NCI-H526 (cell line): ENCODE results near the gene AS3MT.
"Not testable (repeated sequence)": the region's sequence is repeated elsewhere in the genome, so short reads cannot be mapped to it uniquely, and the experiment has no call there.

ENCODE experiments used
- DNase-seq, 2 experiments: peaks; one replicate each; lab custom pipeline; 2025; lab: John Stamatoyannopoulos, UW

The AS3MT gene, protein sequence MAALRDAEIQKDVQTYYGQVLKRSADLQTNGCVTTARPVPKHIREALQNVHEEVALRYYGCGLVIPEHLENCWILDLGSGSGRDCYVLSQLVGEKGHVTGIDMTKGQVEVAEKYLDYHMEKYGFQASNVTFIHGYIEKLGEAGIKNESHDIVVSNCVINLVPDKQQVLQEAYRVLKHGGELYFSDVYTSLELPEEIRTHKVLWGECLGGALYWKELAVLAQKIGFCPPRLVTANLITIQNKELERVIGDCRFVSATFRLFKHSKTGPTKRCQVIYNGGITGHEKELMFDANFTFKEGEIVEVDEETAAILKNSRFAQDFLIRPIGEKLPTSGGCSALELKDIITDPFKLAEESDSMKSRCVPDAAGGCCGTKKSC

DNA sequence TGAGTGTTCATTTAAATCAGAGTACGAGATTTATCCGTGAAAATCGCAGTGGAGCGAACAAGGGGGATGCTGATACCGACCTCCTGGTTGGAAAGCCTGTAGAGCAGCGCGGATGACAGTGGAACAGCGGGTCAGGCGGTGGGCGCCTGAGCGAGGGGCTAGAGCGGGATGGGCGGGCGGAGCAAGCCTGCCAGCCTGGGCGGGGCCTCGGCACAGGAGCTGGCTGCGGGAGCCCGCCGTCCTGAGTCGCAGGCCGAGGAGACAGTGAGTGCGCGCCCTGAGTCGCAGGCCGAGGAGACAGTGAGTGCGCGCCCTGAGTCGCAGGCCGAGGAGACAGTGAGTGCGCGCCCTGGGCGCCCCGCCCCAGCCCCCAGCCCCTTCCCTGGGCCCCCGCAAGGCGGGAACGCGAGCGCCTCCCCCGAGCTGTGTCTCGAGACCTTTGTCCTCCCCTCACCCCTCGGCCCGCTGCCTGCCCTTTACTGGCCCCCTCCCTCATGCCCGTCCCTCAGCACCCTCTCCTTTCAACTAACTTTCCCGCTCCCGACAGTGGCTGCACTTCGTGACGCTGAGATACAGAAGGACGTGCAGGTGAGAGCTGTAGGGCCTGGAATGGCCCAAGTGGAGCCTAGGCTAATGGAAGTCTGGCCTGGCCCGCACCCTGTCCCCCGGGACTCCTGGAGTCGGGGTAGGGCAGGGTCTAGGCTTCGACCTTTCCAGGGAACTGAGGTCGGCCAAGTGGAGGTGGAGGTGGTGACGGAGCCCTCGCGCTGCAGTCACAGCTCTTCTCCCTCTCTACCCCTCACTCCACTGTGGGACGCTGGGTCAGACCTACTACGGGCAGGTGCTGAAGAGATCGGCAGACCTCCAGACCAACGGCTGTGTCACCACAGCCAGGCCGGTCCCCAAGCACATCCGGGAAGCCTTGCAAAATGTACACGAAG, at the start of gene AS3MT:
AS3MT (plus strand) TSS at position 213 of the 941 bp plus-strand sequence; CDS start at position 336, 123 bp downstream.
- DNase-seq: peak in 1 of 2 experiments; percentile 72

DNA sequence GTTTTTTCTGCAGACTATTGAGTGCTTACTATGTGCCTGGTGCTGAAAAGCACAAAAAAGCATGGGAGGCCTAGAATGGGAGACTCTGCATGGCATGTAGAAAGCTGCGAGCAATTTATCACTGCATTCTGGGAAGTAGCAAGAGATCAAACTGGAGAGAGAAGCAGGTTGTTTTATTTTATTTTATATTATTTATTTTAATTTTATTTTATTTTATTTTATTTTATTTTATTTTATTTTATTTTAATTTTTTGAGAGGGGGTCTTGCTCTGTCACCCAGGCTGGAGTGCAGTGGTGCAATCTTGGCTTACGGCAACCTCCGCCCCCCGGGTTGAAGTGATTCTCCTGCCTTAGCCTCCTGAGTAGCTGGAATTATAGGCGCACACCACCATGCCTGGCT, 49.3 kb upstream of the AS3MT start:
- DNase-seq: not testable (repeated sequence)

DNA sequence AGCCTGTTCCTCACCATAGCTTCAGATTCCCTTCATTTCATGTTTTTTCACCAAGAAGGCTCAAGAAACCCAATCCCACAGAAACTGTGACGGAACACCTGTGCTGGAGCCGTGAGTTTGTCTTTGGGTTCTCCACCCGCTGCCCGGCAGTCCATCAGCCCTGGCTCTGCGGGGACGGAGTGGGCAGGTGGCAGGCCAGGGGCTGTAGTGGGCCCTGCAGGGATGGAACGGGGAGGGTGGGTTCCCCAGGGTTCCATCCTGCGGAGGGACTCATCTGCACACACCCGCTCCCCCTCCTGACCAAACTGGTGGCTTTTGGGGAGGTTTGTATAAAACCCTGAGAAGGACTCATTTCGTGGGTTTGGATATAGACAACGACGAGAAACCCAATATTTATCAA, 47.0 kb upstream of the AS3MT start:
- no peak for DNase-seq

DNA sequence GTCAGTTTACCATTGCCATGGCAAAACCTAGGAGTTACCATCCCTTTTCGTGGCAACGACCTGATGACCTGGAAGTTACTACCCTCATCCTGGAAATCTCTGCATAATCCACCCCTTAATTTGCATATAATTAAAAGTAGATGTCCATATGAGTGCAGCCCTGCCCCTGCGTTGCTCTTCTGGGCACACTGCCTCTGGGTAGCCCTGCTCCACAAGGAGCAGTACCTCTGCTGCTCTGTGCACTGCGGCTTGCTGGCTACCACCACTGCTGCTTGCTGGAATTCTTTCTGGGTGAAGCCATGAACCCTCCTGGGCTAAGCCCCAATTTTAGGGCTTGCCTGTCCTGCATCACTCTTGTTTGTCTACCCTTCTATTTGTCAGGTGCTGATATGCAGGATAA, 44.6 kb upstream of the AS3MT start:
- DNase-seq: no peak

DNA sequence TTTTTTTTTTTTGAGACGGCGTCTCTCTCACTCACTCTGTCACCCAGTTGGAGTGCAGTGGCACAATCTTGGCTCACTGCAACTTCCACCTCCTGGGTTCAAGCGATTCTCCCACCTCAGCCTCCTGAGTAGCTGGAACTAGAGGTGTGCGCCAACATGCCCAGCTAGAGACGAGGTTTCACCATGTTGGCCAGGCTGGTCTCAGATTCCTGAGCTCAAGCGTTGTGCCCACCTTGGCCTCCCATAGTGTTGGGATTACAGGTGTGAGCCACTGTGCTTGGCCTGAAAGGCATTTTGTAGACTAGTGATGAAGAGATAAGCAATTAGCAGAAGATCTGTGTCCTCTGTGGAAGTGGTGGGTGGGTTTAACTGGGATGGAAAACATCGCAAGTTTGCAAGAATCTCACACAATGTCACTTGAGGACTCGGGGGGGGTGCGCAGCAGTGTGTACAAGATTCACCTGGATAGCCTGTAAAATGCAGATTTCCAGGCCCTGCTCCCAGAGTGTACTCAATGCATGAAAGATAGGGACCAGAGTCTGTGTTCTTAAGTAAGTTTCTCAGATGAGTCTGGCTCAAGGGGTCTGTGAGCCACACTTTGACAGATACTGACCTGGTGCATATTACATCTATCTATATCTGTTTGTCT, 43.0 kb upstream of the AS3MT start:
- no peak for DNase-seq

DNA sequence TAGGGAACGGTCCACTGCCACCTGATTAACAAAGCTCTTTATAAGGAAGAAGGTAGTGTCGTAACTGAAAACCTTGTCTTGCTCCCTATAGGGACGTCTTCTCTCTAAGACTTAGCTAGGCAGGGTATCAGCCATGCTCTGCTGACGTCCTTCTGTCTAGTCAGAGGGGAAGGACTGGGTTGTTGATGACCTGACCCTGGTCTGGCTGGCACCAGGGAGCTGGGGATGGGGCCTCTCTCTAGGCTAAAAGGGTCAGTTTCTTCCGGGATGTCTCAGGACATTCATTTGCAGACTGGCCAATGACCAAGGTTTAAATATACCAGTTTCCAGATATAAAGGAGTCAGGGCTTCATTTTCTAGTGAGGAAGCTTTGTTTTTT, 41.7 kb upstream of the AS3MT start:
- DNase-seq: no peak

DNA sequence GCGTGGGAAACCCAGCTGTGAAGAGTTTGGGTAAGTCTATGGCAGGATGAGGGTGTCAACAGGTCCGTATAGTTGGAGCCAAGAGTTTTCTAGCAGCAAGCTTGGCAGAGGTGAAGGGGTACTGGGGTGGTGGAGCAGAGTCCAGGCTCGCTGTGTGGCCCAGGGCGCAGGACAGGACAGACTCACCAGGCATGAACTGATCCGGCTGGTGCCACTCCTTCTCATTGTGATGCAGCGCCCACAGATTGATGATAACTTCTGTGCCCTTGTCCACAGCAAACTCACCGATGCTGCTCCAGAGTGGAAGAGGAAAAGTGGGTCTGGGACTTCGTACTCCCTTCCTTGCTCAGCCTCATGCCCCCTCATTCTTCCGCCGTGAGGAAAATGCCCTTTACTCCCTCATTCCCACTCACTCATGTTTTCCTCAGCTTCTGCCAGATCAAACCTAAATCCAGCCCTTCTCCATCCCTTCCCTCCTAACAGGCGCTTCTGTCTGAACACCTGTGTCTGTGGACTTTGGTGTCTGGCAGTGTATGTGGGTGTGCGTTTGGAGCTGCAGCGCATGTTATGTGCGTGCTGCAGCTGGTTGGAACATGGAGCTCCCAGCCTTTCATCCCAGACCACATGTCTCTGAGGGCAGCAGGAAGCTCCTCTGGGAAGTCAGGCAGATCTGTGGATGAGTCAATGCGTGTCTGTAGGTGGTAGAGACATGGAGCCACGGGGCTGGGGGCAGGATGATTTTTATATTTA, 37.8 kb upstream of the AS3MT start:
- no peak for DNase-seq

DNA sequence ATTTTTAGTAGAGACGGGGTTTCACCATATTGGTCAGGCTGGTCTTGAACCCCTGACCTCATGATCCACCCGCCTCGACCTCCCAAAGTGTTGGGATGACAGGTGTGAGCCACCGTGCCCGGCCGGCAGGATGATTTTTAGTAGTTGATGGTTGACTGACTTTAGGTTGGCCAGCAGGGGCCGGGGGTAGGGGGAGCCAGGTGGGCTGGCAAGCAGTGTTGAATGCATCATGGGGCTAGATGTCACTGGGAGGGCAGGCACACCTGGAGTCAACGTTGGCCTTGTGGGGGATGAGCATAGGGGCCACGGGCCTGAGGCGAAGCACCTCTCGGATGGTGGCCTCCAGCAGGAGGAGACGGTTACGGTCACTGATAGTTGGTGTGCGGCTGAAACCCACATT, 37.0 kb upstream of the AS3MT start:
- no peak for DNase-seq

DNA sequence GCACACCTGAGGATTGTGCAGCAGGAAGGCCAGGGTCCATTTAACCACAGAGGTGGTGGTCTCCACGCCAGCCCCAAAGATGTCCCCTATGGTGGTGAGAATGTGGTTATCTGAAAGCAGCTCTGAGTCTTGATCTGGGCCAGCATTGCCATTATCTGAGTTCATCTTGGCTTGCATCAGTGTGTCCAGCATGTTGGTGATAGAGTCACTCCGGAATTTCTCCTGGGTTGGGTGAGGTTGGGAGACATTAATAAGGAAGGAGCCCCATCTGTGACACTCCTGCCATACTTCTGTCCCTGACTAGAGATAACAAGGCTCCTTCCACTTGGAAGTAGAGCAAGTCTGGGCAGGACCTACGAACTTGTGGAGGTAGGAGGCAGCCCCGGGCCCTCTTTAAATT, 36.3 kb upstream of the AS3MT start:
- no peak for DNase-seq

DNA sequence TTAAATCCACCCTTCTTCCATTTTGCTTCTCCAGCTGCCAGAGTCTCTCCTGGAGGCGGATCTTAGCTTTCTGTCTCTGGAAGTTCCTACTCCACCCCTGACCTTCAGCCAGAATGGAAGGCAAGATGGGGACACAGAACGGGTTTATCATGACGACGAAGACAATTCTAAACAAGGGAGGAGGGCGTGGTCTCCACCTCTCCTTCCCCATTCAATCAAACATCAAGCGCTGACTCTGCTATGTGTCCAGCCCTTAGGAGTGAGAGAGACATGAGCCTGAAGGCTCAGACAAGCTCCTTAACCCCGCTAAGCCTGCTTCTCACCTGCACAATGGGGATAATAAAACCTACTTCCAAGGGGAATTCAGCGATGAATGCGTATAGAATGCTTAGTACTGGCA, 35.1 kb upstream of the AS3MT start:
- no peak for DNase-seq

DNA sequence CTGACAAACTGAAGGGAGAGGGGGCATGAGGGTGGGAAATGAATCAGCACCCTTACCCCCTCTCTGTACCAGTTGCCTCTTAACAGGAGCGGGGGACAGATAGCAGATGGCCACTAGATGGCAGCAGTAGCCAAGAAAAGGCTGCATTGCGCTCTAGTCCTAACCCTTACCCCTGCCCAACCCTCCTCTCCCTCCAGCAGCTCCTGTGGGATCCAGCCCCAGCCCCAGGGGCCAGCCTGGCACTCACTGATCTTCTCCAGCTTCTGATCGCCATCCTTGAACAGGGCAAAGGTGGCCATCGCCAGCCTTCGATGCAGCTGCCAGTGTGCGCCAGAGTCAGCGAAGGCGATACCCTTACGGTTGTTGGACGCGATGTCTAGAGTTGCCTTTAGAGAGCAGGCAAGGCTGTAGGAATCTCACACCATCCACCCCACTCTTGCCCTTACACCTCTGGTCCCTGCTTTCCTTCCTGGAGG, 34.2 kb upstream of the AS3MT start:
- peak in 1 of 2 experiments; percentile 82 for DNase-seq

DNA sequence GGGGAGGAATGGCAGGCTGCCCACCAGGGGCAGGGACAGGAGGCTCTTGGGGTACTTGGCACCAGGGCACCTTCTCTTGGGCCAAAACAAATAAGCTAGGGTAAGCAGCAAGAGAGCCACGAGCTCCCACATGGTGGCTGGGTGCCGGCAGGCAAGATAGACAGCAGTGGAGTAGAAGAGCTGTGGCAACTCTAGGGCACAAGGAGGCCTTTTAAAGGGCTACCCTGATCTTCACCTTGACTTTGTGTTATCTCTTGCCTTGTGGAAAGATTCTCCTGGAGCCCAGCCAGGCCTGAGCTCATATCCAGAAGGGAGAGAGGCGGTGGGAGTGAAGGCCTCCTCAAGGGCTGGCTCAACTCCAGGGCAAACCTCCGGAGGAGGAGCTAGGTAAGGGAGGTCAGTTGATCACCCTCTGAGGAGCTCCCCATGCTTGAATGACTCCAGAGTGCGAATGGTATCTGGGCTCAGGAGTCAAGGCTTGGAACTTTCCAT, 32.0 kb upstream of the AS3MT start, which contains the start of gene CYP17A1:
CYP17A1 (minus strand) TSS at position 184 of the 492 bp plus-strand sequence; CDS start at position 132, 52 bp downstream.
- no peak for DNase-seq

DNA sequence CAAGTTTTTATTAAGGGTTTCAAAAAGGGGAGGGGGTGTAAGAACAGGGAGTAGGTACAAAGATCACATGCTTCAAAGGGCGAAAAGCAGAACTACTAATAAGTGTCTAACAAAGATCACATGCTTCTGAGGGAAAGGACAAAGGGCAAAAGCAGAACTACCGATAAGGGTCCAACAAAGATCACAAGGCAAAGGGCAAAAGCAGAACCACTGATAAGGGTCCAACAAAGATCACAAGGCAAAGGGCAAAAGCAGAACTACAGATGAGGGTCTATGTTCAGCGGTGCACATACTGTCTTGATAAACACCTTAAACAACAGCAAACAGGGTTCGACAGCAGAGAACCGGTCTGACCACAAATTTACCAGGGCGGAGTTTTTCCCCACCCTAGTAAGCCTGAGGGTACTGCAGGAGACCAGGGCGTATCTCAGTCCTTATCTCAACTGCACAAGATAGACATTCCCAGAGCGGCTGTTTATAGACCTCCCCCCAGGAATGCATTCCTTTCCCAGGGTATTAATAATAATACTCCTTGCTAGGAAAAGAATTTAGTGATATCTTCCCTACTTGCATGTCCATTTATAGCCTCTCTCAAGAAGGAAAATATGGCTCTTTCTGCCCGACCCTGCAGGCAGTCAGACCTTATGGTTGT, 30.9 kb upstream of the AS3MT start:
- DNase-seq: not testable (repeated sequence)

DNA sequence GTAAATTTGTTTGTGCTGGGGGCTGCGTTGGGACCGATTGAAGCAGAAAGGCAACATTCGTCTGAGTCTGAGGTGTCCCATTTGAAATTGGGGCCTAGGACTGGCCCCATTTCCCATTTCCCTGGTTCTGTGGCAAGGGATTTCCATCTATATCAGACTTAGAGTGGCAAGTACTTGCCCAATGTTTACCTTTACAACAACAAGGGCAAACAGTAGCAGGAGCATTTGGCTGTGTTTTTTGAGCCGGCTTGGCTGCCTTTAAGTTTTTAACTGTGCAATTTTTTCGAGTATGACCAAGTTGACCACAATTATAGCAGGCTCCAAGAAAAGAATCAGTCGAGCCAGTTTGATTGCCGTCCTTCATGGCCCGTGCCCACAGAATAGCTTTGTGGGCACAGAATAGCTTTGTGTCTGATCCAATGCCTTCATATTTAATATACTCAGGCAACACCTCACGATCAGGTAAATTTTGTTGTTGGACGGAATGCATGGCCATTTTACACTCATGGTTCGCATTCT, 27.4 kb upstream of the AS3MT start:
- DNase-seq: no peak

DNA sequence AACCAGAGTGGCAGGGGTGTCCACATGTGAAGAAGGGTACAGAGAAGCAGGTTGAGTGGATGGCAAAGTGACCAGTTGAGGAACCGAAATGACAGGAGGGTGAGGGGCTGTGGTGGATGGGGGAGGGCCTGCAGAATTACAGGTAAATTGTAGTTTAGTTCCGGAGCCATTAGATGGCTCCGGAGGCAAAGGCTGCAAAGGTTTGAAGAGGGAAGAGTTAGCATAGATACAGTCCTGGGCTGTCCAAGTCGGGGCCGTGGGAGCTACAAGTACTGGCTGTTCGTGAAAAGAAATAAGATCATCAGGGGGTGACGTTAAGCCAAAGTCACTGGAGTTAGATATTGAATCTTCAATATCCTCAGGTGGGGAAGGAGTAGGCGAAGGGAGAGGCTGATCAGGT, 26.1 kb upstream of the AS3MT start:
- not testable (repeated sequence) for DNase-seq

DNA sequence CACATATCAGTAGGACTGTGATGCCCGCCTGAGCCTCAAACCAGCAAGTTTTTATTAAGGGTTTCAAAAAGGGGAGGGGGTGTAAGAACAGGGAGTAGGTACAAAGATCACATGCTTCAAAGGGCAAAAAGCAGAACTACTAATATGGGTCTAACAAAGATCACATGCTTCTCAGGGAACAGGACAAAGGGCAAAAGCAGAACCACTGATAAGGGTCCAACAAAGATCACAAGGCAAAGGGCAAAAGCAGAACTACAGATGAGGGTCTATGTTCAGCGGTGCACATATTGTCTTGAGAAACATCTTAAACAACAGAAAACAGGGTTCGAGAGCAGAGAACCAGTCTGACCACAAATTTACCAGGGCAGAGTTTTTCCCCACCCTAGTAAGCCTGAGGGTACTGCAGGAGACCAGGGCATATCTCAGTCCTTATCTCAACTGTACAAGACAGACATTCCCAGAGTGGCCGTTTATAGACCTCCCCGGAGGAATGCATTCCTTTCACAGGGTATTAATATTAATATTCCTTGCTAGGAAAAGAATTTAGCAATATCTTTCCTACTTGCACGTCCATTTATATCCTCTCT, 25.0 kb upstream of the AS3MT start:
- not testable (repeated sequence) for DNase-seq

DNA sequence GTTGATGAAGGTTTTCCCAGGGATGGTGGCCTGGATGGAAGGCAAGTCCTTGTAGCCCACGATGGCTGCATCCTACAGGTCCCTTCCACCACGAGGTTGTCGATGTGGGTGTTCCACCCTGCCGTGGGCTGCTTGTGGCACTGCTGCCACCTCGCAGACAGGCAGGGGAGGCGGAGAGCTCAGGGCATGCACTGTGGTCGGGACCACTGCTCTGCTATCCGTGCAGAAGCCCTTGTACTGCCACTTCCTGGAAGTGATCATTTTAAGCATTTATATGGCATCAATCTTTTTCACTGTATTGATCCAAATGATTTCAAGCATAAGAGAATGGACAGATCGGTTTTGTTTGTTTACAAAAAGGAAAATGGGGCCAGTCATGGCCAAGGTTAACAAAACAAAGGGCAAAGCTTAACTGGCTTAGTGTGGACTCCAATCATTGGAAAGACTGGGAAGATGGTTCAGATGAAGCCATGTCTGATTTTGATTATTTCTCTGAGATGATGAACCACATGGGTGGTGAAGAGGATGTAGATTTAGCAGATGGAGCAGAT, 23.8 kb upstream of the AS3MT start:
- DNase-seq: no peak

DNA sequence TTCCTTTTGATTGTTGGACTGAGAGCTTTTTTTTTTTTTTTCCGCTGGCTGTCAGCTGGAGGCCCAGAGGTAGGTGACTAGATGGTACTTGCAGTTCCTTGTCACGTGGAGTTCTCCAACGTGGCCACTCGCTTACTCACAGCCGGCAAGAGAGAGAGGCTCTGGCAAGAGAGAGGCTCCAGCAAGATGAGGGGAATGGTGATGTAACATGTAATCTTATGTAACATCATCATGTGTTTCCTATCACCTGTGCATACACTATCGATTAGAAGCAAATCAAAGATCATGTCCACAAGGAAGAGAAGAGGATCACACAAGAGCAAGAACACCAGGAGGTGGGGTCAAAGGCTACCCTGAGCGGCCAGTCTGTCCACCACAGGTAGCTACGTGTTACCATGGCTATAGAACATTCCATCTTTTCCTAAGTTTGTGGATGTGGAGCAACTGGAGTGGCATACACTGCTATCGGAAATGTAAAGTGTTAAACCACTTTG, 19.2 kb upstream of the AS3MT start:
- no peak for DNase-seq

DNA sequence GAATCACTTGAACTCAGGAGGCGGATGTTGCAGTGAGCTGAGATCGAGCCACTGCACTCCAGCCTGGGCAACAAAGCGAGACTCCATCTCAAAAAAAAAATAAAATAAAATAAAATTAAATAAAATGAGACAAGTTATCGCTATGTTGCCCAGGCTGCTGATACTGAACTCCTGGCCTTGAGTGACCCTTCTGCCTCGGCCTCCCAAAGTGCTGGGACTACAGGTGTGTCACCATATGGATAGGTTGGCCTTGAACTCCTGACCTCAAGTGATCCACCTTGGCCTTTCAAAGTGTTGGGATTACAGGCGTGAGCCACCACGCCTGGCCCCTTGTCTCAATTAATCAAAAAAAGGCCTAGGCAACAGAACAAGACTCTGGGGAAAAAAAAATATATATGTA, 16.0 kb upstream of the AS3MT start:
- not testable (repeated sequence) for DNase-seq
